HG03066 (cell line): ENCODE results near the gene TSHZ3.

ENCODE experiments used
- ATAC-seq: cut with Tn5 transposase; IDR thresholded peaks from one replicate; pipeline ENCODE4 v1.9.1; 2021; ENCODE audit warnings: low read depth; ENCODE audit not compliant: unreplicated experiment

TSHZ3 gene

GRCh38 chr19:31349160-31349881 is at the start of gene TSHZ3:
Gene TSHZ3 (minus strand): TSS chr19:31349436. CDS start chr19:31349219, 217 bp downstream.
- no peak for ATAC-seq

DNA sequence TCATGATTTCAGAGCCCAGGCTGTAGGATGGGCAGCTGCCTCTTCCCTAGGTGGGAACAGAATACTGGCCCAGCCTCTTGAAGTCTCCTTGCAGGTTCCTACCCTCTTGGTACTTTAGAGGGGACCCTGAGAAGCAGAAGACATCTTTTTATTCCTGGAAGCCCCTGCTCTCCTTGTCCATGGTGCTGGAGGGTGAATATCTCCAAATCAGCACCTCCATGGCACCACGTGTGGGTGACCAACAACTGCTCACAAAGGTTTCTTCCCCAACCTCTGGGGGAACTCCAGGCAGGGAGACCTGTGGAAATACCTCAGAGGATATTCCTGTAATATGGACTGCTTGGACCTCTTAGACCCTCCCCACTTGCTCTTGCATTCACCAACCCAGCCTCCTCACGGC is 48.1 kb upstream of the TSHZ3 start:
- ATAC-seq = no peak

DNA sequence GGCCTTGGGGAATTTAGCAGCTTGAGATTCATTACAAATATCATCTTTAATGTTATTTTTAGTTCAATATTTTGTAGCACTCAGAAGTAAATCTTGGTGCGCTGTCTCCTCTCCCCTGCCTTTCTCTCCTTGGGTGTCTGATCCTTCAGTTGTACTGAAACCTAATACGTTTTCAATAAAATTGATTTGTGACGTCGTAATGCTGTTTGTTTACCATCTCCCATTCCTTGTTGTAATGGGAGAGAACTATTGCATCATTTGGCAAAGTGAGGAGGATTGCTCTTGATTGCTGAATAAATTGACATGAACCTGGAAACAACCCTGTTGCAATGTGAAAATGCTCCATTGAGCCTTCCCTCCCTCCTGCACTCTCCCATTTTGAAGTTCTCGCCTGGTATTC is 43.2 kb upstream of the TSHZ3 start:
- no peak for ATAC-seq

DNA sequence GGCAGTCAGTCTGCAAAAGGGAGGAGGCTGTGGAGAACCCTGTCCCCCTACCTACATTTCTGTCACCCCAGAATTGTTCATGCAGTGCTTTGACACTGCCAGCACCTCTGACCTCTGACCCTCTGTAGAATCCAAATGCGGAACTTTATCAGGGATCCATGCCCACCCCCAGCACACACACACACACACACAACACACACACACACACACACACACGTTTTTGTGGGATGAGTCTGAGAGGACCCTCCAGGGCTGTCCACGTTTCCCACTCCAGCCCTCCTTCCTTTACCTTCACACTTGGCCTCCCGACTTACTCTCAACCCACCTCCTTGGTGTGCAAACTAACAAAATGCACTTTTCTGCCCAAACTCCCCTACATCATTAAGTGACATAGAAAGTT is 42.3 kb upstream of the TSHZ3 start:
- no peak for ATAC-seq

GRCh38 chr19:31390711-31391110 is 41.5 kb upstream of the TSHZ3 start:
- ATAC-seq = no peak

DNA sequence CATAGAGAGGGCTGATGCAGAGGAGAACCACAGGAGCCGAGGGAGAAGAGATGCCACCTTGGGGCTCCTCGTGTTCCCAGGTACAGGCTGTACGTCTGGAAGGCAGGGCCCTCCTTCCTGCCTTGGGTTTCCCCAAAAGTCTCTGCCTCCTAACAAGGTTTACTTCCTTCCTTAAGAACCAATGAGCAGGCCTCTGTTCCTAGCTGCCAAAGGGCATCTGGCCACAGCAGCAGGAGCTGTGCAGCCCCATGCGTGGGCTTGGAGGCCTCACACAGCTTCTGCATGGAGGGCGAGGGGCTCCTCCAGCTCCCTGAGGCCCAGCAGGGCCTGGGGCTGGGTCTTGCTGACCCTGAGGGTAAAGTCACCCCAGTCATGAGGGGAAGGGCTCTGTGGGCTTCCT is 40.6 kb upstream of the TSHZ3 start:
- no peak for ATAC-seq

- no peak for ATAC-seq
Measured at GRCh38 chr19:31387717-31388301, 38.6 kb upstream of the TSHZ3 start.

DNA sequence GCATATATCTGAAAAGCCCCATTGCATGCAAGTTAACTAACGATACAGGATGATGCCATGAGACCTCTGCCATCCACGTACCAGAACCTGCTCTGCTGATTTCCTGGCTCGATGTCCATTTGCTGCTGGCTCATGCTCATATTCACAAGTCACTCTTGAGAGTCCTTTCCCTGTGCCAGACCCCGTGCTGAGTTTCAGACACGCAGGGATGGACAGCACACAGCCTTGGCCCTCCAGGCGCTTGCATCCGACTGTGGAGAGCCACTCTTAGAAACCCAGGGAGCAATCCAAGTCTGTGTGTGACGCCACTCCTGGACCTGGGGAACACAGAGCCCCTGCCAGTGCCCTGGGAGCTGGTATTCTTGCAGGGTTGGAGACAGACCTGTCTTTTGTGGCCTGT is 37.6 kb upstream of the TSHZ3 start:
- no peak for ATAC-seq

- no peak for ATAC-seq
Measured at GRCh38 chr19:31385744-31386143, 36.5 kb upstream of the TSHZ3 start.

- ATAC-seq = no peak
Measured at GRCh38 chr19:31383553-31383952, 34.3 kb upstream of the TSHZ3 start.

DNA sequence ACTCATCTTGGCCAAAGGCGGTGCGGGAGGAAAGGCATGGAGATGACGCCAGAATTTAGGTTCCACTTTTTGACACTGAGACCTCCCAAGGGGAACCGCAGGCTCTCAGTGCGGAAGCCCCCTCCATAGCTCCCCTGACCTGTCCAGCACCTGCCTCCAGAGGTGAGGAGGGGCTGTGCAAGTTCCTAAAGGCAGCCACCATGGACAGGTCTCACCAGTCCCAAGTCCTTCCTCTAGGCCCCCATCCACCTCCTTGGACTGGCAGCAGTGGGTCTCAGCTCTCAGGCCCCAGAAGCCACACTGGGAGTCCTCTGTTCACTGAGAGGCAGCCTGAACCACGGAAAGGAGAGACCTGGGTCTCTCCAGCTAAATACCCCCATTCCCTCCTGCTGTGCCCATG is 31.6 kb upstream of the TSHZ3 start:
- no peak for ATAC-seq

DNA sequence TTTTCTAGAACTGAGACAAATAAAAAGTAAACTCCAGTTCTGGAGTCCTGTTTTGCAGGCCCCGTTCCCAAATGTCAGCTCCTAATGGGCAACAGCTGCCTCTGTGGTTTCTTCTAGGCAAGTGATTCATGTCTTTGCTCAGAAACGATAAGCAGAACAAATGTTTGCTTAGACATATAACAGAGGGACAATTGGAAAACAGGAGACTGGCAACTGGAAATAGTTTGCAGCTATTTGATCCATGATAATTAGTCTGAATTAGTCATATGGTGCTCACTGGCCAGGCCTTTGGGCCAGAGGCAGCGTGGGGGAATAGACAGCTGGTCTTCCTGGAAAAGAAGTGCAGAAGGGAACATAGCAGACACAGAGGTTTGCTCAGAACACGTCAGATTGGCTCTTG is 29.2 kb upstream of the TSHZ3 start:
- ATAC-seq = no peak

DNA sequence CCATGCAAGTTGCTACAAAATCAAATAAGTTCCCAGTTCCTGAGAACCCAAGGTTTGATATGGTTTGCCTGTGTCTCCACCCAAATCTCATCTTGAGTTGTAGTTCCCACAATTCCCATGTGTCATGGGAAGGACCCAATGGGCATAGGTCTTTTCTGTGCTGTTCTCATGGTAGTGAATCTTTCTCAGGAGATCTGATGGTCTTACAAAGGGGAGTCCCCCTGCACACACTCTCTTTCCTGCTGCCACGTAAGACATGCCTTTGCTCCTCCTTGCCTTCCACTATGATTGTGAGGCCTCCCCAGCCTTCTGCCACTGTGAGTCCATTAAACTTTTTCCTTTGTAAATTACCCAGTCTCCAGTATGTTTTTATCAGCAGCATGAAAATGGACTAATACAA is 28.5 kb upstream of the TSHZ3 start:
- ATAC-seq = no peak

DNA sequence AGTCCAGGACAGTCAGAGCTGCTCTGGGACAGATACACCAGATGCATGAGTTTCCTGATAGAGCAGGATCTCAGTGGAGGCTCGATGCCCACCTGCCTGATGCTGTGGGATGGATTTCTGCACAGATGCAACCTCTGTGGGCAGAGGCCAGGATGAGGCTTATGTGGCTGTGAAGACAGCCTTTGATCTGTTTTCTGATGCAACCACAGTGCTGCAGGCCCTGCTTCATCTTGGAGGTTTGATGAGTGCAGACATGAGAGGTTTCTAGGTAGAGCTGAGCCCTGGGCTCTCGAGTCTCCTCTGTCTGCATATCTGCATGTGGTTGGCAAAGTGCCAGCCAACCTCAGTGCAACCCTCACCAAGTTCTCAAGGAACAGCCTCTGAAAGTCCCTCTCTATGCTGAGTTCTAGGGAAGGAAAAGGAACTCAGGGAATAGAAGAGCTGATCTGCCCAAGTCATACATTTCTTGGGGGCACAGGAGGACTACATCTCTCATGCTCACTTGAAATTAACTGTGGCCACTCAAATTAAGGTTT is 23.1 kb upstream of the TSHZ3 start:
- no peak for ATAC-seq

DNA sequence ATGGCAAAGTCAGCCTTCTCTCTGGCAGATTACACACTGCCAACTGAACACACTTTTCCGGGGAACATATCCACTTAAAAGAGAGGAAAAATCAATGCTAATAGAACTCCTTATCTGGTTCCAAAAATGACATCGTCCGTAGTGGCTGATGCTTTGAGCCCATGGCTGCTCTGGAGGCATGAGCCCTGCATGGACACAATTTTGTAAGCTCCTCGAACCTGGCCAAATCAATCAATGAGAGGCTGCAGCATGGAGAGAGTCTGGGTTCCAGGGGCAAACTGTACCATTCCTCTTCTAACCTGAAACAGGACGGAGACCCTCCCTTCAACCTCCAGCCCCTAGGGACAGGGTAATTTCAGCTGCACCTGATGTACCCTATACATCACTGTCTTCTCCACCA is 21.0 kb upstream of the TSHZ3 start:
- no peak for ATAC-seq

DNA sequence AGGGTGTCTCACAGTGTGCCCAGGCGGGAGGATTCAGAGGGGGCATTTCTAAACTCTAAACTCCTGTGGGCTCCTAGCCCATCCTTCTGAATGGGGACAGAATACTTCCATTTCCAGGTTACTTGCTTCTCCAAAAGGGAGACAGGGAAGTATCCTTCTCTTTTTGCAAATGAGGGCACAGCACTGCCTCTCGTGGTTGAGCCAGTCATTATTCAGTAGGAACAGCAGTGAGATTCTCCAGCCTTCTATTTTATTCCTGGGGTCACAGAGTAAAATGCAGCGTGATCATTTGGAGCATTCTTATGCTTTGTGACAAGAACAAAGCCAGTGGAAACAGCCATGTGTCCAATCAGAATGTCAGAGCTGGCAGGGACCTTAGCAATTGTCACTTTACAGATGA is 15.7 kb upstream of the TSHZ3 start:
- no peak for ATAC-seq

DNA sequence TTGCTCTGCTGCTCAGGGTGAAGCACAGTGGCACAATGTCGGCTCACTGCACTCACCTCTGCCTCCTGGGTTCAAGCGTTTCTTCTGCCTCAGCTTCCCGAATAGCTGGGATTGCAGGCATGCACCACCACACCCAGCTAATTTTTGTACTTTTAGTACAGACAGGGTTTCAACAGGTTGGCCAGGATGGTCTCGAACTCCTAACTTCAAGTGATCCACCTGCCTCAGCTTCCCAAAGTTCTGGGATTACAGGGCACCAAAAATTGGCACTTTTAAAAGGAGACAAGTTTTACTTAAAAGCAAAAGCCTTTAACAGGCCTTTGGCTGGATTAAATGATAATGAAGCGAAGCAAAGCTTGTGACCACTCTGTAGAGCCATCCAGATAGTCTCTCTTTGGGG is 12.5 kb upstream of the TSHZ3 start:
- no peak for ATAC-seq

DNA sequence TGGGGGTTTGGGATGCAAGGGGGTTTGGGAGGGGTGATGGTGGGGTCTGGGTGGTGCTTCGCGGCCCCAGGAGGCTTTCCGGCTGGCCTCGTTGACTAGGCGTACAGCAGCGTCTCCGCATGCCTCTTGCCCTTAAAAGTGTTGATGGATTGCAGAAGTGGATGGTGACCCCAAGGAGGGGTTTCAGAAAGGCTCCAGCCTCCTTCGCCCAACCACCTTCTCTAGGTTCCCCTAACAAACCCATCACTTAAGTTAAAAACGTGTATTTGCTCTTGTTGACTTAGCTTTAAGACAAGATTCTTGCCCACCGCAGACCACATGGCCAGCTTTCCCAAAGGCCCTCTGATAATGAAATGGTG is 8.1 kb upstream of the TSHZ3 start:
- ATAC-seq = no peak

GRCh38 chr19:31356587-31357314 is 7.5 kb upstream of the TSHZ3 start:
- ATAC-seq = no peak

DNA sequence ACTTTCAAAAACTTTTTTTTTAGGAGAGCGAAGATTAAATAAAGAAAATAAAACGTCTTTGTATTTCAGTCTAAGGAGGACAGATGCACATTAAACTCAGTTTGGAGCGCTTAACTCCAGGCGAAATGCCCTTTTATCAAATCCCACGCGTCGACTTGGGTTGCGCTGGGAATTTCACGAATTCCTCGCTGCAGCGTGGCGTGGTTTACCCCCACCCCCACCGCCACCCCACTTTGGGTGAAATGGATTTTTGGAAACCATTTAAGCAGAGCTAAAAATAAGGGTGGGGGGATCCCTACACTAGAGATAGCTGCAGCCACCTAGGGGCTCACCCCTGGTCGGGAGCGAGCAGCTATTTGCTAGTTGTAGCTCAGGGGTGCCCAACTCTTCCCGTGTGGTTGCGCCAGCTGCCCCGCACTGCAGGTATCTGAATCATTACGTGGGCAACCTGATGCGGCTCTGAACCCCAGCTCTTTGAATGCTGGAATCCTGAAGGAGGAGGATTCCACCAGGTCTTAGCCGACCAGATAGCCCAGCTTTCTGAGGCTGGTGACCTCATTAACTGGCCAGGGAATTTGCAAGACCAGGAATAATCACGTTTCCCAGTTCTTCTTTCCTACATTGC is 6.5 kb upstream of the TSHZ3 start:
- ATAC-seq = no peak
